Measurements from ENCODE around the gene UPP1. TPM values are rescaled to one million over a fixed set of nuclear protein-coding genes. Genes with fewer than 3 reads are reported as not detected.

The UPP1 gene
- total and polyA plus RNA-seq, 9 donors = 5.4 to 13.5 (median 7.1) TPM

- Histone ChIP-seq H3K36me3 (no peaks in the 10 kb centered on the region), H3K27ac (no peak overlapping the region), H3K27me3 (no peaks in the 10 kb centered on the region), H3K4me1 (ENCODE audit: insufficient read depth) (no peaks in the 10 kb centered on the region), H3K9me3 (no peaks in the 10 kb centered on the region), H3K4me3 (no peak overlapping the region)
- intact Hi-C loops (cut with DNase I) = loop anchor here in 3 of 4 donors (2.0 to 10.0 kb wide), 4 partner anchors 118 to 855 kb away; no protein-coding TSS in a partner anchor
- peak; percentile 46 to 78 (median 74) for DNase-seq
- TF ChIP-seq EP300 (IDR thresholded peaks at IDR 0.05) = no peak
- TF ChIP-seq CTCF (IDR thresholded peaks at IDR 0.05) = peak; percentile 91 to 96 (median 93)
- TF ChIP-seq POLR2A (IDR thresholded peaks at IDR 0.05) = no peak
- 13 to 19% (median 16%) methylated on average over 9 of the region's 9 CpGs for WGBS, 3 donors
These were observed 21.0 kb downstream of the UPP1 start for GRCh38 chr7:48109848-48110663.

- Histone ChIP-seq H3K4me3 (no peak overlapping the region), H3K9me3 (no peaks in the 10 kb centered on the region), H3K36me3 (no peaks in the 10 kb centered on the region), H3K4me1 (ENCODE audit: insufficient read depth) (no peaks in the 10 kb centered on the region), H3K27ac (no peak overlapping the region), H3K27me3 (no peaks in the 10 kb centered on the region)
- intact Hi-C loops (cut with DNase I) = loop anchor here in 3 of 4 donors (2.0 to 10.0 kb wide), 3 partner anchors 166 to 856 kb away; no protein-coding TSS in a partner anchor
- TF ChIP-seq CTCF (IDR thresholded peaks at IDR 0.05) (no peak), EP300 (IDR thresholded peaks at IDR 0.05) (no peak)
- 68 to 82% (median 72%) methylated on average over 4 of the region's 4 CpGs for WGBS, 3 donors
- no peak for DNase-seq
These were observed 21.8 kb downstream of the UPP1 start for GRCh38 chr7:48110868-48111267.

DNA sequence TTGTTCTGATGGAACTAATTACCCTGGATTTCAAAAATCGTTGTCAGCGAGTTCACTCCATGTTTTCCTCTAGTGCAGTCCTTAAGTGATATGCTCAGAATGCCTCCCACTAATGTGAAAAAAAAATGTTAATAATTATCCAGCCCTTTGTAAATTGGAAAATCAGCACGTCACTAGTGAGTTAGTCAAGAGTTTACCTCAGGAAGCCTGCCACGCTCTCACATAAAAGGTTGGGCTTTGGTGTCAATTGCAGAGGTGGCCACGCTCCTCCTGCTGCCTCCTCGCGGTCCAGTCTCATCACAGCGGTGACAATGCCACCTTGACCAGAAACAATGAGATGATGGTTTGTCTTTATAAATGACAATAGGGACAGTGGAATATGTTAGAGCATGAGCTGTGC, 22.5 kb downstream of the UPP1 start:
- TF ChIP-seq CTCF (IDR thresholded peaks at IDR 0.05) (no peak), EP300 (IDR thresholded peaks at IDR 0.05) (no peak), POLR2A (IDR thresholded peaks at IDR 0.05) (no peak)
- Histone ChIP-seq H3K36me3 (no peaks in the 10 kb centered on the region), H3K4me3 (no peak overlapping the region), H3K27ac (no peak overlapping the region), H3K4me1 (ENCODE audit: insufficient read depth) (no peaks in the 10 kb centered on the region), H3K9me3 (no peaks in the 10 kb centered on the region), H3K27me3 (no peaks in the 10 kb centered on the region)
- 80 to 83% (median 80%) methylated on average over 8 of the region's 8 CpGs for WGBS, 3 donors
- intact Hi-C loops (cut with DNase I) = loop anchor here in 3 of 4 donors (2.0 to 10.0 kb wide), 3 partner anchors 167 to 857 kb away; no protein-coding TSS in a partner anchor
- no peak for DNase-seq

DNA sequence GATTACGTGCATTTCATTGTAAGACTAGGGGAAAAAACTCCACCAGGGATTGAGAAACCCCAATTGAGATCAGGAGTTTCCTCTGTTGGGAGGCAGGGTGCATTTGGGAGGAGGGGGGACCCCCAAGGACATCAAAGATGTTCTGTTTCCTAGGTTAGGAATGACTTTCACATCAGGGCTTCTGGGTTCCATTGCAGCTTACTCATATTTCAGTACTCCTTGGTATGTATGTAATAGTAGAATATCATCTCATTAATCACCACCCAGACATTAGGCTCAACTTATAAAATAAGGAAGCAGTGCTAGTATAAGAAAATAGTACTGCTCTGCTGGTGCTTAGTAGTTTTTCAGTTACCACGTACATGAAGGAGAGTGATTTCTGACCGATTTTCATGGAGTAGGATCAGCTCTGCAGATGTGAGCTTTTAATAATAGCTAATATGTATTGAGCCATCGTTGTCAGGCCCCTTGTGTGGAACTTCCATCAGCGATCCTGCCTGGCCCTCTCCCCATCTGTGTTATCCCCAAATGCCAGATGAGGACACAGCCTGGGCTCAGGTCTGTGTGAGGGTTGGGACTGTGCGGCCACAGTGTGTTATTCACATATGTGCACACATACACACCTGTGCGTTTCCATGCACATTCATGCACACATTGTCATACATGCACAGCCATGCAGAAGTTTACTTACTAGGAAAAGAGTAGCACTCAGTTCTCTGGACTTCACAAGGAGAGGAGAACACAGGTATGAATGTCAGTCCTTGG, 23.5 kb downstream of the UPP1 start:
- 86 to 92% (median 89%) methylated on average over 7 of the region's 7 CpGs for WGBS, 3 donors
- intact Hi-C loops (cut with DNase I) = loop anchor here in 3 of 4 donors (5.0 to 10.0 kb wide), 2 partner anchors 170 to 858 kb away; no protein-coding TSS in a partner anchor

More for the DNA sequence above, 23.5 kb downstream of the UPP1 start:
- no peak for TF ChIP-seq CTCF (IDR thresholded peaks at IDR 0.05)
- TF ChIP-seq EP300 (IDR thresholded peaks at IDR 0.05) = no peak
- TF ChIP-seq POLR2A (IDR thresholded peaks at IDR 0.05) = no peak
- Histone ChIP-seq H3K36me3 (no peaks in the 10 kb centered on the region), H3K27ac (no peak overlapping the region), H3K9me3 (no peaks in the 10 kb centered on the region), H3K27me3 (no peaks in the 10 kb centered on the region), H3K4me3 (no peak overlapping the region), H3K4me1 (ENCODE audit: insufficient read depth) (no peaks in the 10 kb centered on the region)
- DNase-seq = no peak

All from ovary (tissue), 9 donors.